K562 (cell line): ENCODE results near the gene ELOVL2. TPM values are rescaled to one million over a fixed set of nuclear protein-coding genes. Genes with fewer than 3 reads are reported as not detected.

Experiments used
- ATAC-seq: fragments of 200-7000 bp; cut with Tn5 transposase; 3 replicates; pipeline ENCODE4 v1.9.1; 2020; ENCODE audit warnings: moderate library complexity
- BruUV-seq: library from RNA; stranded (reverse); fragments of 400-500 nt; replicated peaks from 2 replicates; lab custom pipeline; 2021; lab: Mats Ljungman, UMichigan
- CTCF ChIA-PET: fragments of 300-600 bp; formaldehyde crosslinking; extraction: SDS; loops from one replicate; lab custom pipeline; 2021; ENCODE audit warnings: low intra/inter-chr PET ratio; lab: Yijun Ruan, JAX
- POLR2A ChIA-PET: fragments of 300-600, 350-650 bp; sonication (Branson Sonifier 250); formaldehyde crosslinking; extraction: SDS; loops from one replicate; lab custom pipeline; 2021; ENCODE audit warnings: antibody characterized with exemption, inconsistent platforms; lab: Yijun Ruan, JAX
- DNase-seq, 4 experiments: peaks; one replicate each; pipeline versions ENCODE4 v3.0.0 to v3.0.0-alpha.2; 2011 to 2018; ENCODE audit warnings: low spot score in 3 of 4, mixed read lengths in 3 of 4; ENCODE audit errors: extremely low read depth in 1 of 4
- FAIRE-seq: peaks from 2 replicates; lab custom pipeline; 2011; peaks lifted over from hg19 to GRCh38; lab: Jason Lieb, UNC
- H2AFZ ChIP-seq: 2 replicates; pipeline ENCODE4 v1.6.0; 2011; ENCODE audit warnings: low read depth, low read length, control low read depth, inconsistent platforms
- H3K27ac ChIP-seq: fragments of 200-600 bp; 3 replicates; pipeline ENCODE4 v1.8.0; 2011; ENCODE audit warnings: low read depth, mild to moderate bottlenecking, control low read depth, inconsistent platforms, low read length, moderate library complexity, mixed read lengths; ENCODE audit errors: extremely low read depth
- H3K27me3 ChIP-seq, 2 experiments: fragments of 300-600 bp in 1 of 2; 2 replicates in 1 of 2; 3 replicates in 1 of 2; pipeline versions ENCODE4 v1.6.0 to v1.8.0; 2011; ENCODE audit warnings: inconsistent platforms in 2 of 2, low read length in 2 of 2, mild to moderate bottlenecking in 1 of 2, mixed read lengths in 1 of 2, moderate library complexity in 1 of 2; ENCODE audit not compliant: control insufficient read depth in 2 of 2, insufficient read depth in 2 of 2
- H3K36me3 ChIP-seq: fragments of 300-600 bp; 3 replicates; pipeline ENCODE4 v1.8.0; 2011; ENCODE audit warnings: mild to moderate bottlenecking, low read length, inconsistent platforms; ENCODE audit not compliant: control insufficient read depth, insufficient read depth
- H3K4me1 ChIP-seq, 2 experiments: fragments of 200-600 bp in 1 of 2; replicated peaks in 1 of 2; 2 replicates in 1 of 2; 3 replicates in 1 of 2; pipeline versions ENCODE4 v1.5.1 to v1.8.0; 2011; ENCODE audit warnings: inconsistent platforms in 2 of 2, low read length in 2 of 2, mild to moderate bottlenecking in 1 of 2, mixed read lengths in 1 of 2, moderate library complexity in 1 of 2; ENCODE audit not compliant: control insufficient read depth in 2 of 2, insufficient read depth in 2 of 2
- H3K4me2 ChIP-seq: 2 replicates; pipeline ENCODE4 v1.6.1; 2011; ENCODE audit warnings: low read length, control low read depth, inconsistent platforms, mixed read lengths; ENCODE audit not compliant: insufficient read depth
- H3K4me3 ChIP-seq: fragments of 200-600 bp; sonication (generic), shearing (Covaris generic); 2 replicates; pipeline ENCODE4 v1.5.1; 2016; ENCODE audit warnings: control low read depth, inconsistent platforms
- H3K79me2 ChIP-seq: fragments of 200-600 bp; 3 replicates; pipeline ENCODE4 v1.8.0; 2011; ENCODE audit warnings: low read length, inconsistent platforms; ENCODE audit not compliant: control insufficient read depth, insufficient read depth
- H3K9ac ChIP-seq, 2 experiments: 2 replicates each; pipeline versions ENCODE4 v1.6.0 to v1.6.1; 2011; ENCODE audit warnings: low read depth in 2 of 2, low read length in 2 of 2, control low read depth in 1 of 2, inconsistent platforms in 1 of 2, mild to moderate bottlenecking in 1 of 2, mixed read lengths in 1 of 2; ENCODE audit not compliant: insufficient read depth in 1 of 2
- H3K9me1 ChIP-seq: one replicate; pipeline ENCODE4 v1.6.0; 2011; ENCODE audit warnings: inconsistent platforms, mild to moderate bottlenecking, low read length, moderate library complexity; ENCODE audit not compliant: control insufficient read depth, insufficient read depth
- H3K9me3 ChIP-seq: replicated peaks from 2 replicates; pipeline ENCODE4 v1.5.1; 2011; ENCODE audit warnings: low read depth, low read length, inconsistent platforms; ENCODE audit not compliant: control insufficient read depth, insufficient read depth
- H4K20me1 ChIP-seq: replicated peaks from 2 replicates; pipeline ENCODE4 v1.6.1; 2011; ENCODE audit warnings: low read length, inconsistent platforms, mixed read lengths; ENCODE audit not compliant: control insufficient read depth, insufficient read depth
- HDAC8 ChIP-seq: fragments of 450-650 bp; IDR thresholded peaks from 2 replicates; pipeline ENCODE4 v1.6.1; 2016; ENCODE audit warnings: mild to moderate bottlenecking, missing genetic modification characterization, moderate library complexity, missing compliant biosample characterization
- MNT ChIP-seq, 2 experiments: fragments of 450-650 bp; conservative IDR thresholded peaks; 2 replicates each; pipeline ENCODE4 v1.6.1; 2017; ENCODE audit warnings: mild to moderate bottlenecking in 2 of 2, moderate library complexity in 2 of 2
- RFX7 ChIP-seq: fragments of 250-450 bp; sonication (Bioruptor Pico); IDR thresholded peaks from 2 replicates; pipeline ENCODE4 v1.5.1; 2021; ENCODE audit warnings: mild to moderate bottlenecking
- ZNF184 ChIP-seq: sonication (generic); formaldehyde crosslinking; IDR thresholded peaks from 2 replicates; pipeline ENCODE4 v1.5.0; 2020; ENCODE audit warnings: missing genetic modification reagents
- ZNF197 ChIP-seq: fragments of 200-800 bp; sonication (Bioruptor generic); IDR thresholded peaks from 2 replicates; pipeline ENCODE4 v1.6.1; 2016; ENCODE audit warnings: low read depth, missing genetic modification characterization, missing compliant biosample characterization
- WGBS: fragments of 100-300 bp; shearing (Covaris generic); methylation state at CpG from one replicate; pipeline ENCODE4 v1.1.6; 2016; ENCODE audit warnings: low coverage, mixed read lengths; ENCODE audit not compliant: insufficient coverage; ENCODE audit errors: missing lambda C conversion rate; 5-methylcytosine and 5-hydroxymethylcytosine counted together
- in situ Hi-C: fragments of 300-500 bp; cut with MboI; formaldehyde crosslinking; loops from 4 replicates; pipeline ENCODE4 v1.15.0; 2018; ENCODE audit warnings: inconsistent platforms, mixed read lengths
- intact Hi-C: fragments of 100-400 bp; cut with micrococcal nuclease; formaldehyde crosslinking; loops from 2 replicates; pipeline ENCODE4 v1.14.2; 2022
- polyA plus RNA-seq, 8 experiments: library from polyadenylated mRNA; depleted of rRNA in 4 of 8; stranded (reverse) in 5 of 8; unstranded in 3 of 8; fragments of >200 nt; fragmentation: Nextera tagmentation in 2 of 8; fragmentation: Illumina TruSeq in 1 of 8; extraction: Ambion mirVana in 2 of 8; extraction: Trizol in 1 of 8; gene quantifications; 2 replicates each; pipeline versions ENCODE4 v1.2.1 to v1.2.3, GENCODE V29; 2011 to 2014; ENCODE audit warnings: inconsistent platforms in 1 of 8, missing spikeins in 1 of 8
- total RNA-seq, 7 experiments: library from RNA; depleted of rRNA in 6 of 7; stranded (reverse); fragments of >200 nt in 6 of 7; fragmentation: Illumina TruSeq in 2 of 7; extraction: Trizol in 2 of 7; gene quantifications; 2 replicates each; pipeline versions ENCODE4 v1.2.1 to v1.2.3, GENCODE V29; 2011 to 2021; ENCODE audit warnings: low replicate concordance in 1 of 7
- TF ChIP-seq, protein P1 (sequence below): fragments of 250-450 bp; sonication (Bioruptor Pico); IDR thresholded peaks from 2 replicates; pipeline ENCODE4 v1.4.0; 2020

Gene ELOVL2
- total and polyA plus RNA-seq, 9 of the 15 experiments (the other 6 are each of a cell fraction or from before 2014, with no cell fraction given) = 0.05 to 0.96 (median 0.31) TPM

- POLR2A ChIA-PET = interaction anchor here (0.6 to 1.4 kb wide), 3 partner anchors 8 to 576 kb away, joined by 3 read pairs; no protein-coding TSS in a partner anchor
- Histone ChIP-seq H3K79me2 (no peaks in the 10 kb centered on the region), H3K9me1 (no peaks in the 10 kb centered on the region), H4K20me1 (no peaks in the 10 kb centered on the region), H3K36me3 (no peaks in the 10 kb centered on the region), H3K4me3 (no peak overlapping the region), H3K27ac (no peak overlapping the region), H3K9me3 (no peaks in the 10 kb centered on the region), H2AFZ (no peak overlapping the region), H3K4me2 (no peak overlapping the region), H3K27me3 (peaks cover 12 to 41% of the 10 kb centered on the region in 2 experiments), H3K4me1 (no peaks in the 10 kb centered on the region), H3K9ac (no peak overlapping the region)
- no peak for TF ChIP-seq HDAC8 (tag)
- no peak for TF ChIP-seq MNT (conservative IDR thresholded peaks at IDR 0.05)
- no peak for TF ChIP-seq ZNF184 (CRISPR knock-in tag)
- TF ChIP-seq, protein P1, sequence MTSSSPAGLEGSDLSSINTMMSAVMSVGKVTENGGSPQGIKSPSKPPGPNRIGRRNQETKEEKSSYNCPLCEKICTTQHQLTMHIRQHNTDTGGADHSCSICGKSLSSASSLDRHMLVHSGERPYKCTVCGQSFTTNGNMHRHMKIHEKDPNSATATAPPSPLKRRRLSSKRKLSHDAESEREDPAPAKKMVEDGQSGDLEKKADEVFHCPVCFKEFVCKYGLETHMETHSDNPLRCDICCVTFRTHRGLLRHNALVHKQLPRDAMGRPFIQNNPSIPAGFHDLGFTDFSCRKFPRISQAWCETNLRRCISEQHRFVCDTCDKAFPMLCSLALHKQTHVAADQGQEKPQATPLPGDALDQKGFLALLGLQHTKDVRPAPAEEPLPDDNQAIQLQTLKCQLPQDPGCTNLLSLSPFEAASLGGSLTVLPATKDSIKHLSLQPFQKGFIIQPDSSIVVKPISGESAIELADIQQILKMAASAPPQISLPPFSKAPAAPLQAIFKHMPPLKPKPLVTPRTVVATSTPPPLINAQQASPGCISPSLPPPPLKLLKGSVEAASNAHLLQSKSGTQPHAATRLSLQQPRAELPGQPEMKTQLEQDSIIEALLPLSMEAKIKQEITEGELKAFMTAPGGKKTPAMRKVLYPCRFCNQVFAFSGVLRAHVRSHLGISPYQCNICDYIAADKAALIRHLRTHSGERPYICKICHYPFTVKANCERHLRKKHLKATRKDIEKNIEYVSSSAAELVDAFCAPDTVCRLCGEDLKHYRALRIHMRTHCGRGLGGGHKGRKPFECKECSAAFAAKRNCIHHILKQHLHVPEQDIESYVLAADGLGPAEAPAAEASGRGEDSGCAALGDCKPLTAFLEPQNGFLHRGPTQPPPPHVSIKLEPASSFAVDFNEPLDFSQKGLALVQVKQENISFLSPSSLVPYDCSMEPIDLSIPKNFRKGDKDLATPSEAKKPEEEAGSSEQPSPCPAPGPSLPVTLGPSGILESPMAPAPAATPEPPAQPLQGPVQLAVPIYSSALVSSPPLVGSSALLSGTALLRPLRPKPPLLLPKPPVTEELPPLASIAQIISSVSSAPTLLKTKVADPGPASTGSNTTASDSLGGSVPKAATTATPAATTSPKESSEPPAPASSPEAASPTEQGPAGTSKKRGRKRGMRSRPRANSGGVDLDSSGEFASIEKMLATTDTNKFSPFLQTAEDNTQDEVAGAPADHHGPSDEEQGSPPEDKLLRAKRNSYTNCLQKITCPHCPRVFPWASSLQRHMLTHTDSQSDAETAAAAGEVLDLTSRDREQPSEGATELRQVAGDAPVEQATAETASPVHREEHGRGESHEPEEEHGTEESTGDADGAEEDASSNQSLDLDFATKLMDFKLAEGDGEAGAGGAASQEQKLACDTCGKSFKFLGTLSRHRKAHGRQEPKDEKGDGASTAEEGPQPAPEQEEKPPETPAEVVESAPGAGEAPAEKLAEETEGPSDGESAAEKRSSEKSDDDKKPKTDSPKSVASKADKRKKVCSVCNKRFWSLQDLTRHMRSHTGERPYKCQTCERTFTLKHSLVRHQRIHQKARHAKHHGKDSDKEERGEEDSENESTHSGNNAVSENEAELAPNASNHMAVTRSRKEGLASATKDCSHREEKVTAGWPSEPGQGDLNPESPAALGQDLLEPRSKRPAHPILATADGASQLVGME (CRISPR knock-in tag) = no peak
- TF ChIP-seq ZNF197 (CRISPR knock-in tag) = no peak
- TF ChIP-seq RFX7 (CRISPR knock-in tag) = no peak
- in situ Hi-C loops (no loop called here), intact Hi-C loops (no loop called here)
- no peak for FAIRE-seq
- DNase-seq = no peak
- WGBS = 0% methylated on average over 4 of the region's 4 CpGs
- no peak for ATAC-seq
- CTCF ChIA-PET = no interaction called here
- no TSS peak for BruUV-seq
Observed at GRCh38 chr6:11027565-11028110, 16.5 kb downstream of the ELOVL2 start.
